AG10803 (cell line): ENCODE data around the gene PODN.

Source experiments
- DNase-seq: peaks from one replicate; pipeline ENCODE4 v3.0.0; 2010; ENCODE audit warnings: low read depth
- H3K4me3 ChIP-seq: 2 replicates; pipeline ENCODE4 v1.5.1; 2011; ENCODE audit warnings: mild to moderate bottlenecking, low read length, control low read depth
- CTCF ChIP-seq: conservative IDR thresholded peaks from 2 replicates; pipeline ENCODE4 v1.5.1; 2011; ENCODE audit warnings: mild to moderate bottlenecking, low read length, control low read depth, inconsistent platforms

PODN gene

DNA sequence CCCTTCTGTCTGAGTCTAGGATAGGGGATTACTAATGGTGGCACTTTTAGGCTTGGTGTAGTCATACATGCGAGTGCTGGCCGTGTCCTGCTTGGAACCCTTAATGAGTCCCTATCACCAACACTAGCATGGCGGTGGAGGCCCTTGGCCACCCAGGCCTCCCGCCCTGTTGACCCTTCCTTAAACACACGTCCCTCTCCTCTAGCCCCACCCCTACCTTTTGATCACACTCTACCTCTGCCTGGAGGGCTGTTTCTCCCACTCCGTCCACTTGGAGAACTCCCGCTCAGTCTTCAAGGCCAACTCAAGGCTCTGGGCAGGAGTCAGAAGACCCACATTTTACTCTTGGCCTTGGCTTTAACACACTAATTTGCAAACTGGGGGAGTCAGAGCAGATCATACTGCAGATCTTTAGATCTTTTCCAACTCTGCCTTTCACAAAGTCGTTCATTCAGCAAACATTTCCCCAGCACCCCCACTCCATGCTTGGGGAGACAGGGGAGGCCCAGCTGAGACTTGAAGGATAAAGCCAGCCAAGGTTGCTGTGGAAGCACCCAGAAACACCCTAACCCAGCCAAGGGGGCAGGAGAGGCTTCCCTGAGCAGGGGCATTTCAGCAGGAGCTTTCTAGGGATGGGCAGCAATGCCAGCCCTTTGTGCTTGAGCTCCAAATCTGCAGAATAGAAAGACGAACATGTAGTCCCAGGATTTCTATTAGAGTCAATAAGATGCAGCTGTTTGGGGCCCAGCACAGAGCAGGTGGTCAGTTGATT is 1.9 kb downstream of the PODN start:
- DNase-seq = no peak
- peak overlapping the region; percentile 77; the same call in 1 of the 2 replicates for H3K4me3 ChIP-seq
- no peak for TF ChIP-seq CTCF

GRCh38 chr1:53065391-53065790 is 3.4 kb downstream of the PODN start:
- no peak for TF ChIP-seq CTCF
- H3K4me3 ChIP-seq = no peak overlapping the region
- DNase-seq = no peak

GRCh38 chr1:53066488-53066887 is 4.5 kb downstream of the PODN start:
- no peak for TF ChIP-seq CTCF
- no peak overlapping the region for H3K4me3 ChIP-seq
- DNase-seq = no peak

- H3K4me3 ChIP-seq = no peak overlapping the region
- peak; percentile 28 for DNase-seq
- no peak for TF ChIP-seq CTCF
These were observed 5.1 kb downstream of the PODN start for GRCh38 chr1:53066891-53067738.

- TF ChIP-seq CTCF = no peak
- no peak for DNase-seq
- H3K4me3 ChIP-seq = no peak overlapping the region
These were observed 5.9 kb downstream of the PODN start for GRCh38 chr1:53067886-53068285.

- no peak for TF ChIP-seq CTCF
- DNase-seq = no peak
- H3K4me3 ChIP-seq = no peak overlapping the region
These were observed 6.5 kb downstream of the PODN start for GRCh38 chr1:53068314-53069099.
